Sigmoid colon (tissue), 4 donors: Measurements from ENCODE around the gene COL15A1.

Experiments used
- POLR2AphosphoS5 ChIP-seq, 4 donors: sonication (generic); formaldehyde crosslinking; IDR thresholded peaks; one replicate each; pipeline ENCODE4 v1.6.1; 2017; ENCODE audit warnings: antibody characterized with exemption in 4 of 4
- TF ChIP-seq, protein P1 (sequence below), 4 experiments: fragments of 450-650 bp in 3 of 4; fragments of 200-600 bp in 1 of 4; IDR thresholded peaks; one replicate each; pipeline ENCODE4 v1.5.1; 2016 to 2019; ENCODE audit warnings: antibody characterized with exemption in 4 of 4, mild to moderate bottlenecking in 3 of 4, moderate library complexity in 2 of 4

DNA sequence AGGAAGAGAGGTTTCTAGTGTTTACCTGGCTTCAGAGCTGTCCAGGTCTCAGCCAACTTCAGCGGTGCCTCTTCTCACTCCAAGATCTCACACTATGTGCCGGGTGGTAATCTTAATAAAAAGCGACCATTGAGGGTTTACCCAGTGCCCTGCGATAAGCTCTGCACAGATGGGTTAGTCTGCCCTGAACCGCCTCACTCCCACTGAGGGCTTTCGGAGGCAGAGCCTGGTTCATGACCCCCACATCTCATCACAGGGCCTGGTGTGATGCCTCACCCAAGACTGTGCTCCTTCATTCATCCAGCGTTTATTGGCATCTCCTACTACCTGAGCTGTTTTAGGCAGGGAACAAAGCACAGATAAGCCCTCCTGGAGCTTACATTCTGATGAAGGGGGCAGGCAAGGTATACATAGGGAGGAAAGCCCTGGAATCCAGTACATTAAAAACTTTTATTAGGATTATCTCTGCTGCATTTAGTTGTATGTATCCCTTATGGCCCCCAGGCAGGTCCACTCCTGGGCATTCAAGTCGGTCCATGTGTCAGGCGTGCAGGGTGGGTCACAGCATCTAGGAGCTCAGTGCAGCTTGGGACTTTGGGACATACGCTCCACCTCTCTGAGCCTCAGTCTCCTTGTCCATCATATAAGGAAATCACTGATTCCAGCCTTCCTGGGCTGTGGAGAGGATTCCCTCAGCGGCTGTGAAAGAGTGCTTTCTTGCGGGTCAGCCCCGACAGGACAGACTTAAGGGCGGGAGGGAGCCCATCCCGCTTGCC lies 613 bp upstream of the COL15A1 start:
- TF ChIP-seq, protein P1, sequence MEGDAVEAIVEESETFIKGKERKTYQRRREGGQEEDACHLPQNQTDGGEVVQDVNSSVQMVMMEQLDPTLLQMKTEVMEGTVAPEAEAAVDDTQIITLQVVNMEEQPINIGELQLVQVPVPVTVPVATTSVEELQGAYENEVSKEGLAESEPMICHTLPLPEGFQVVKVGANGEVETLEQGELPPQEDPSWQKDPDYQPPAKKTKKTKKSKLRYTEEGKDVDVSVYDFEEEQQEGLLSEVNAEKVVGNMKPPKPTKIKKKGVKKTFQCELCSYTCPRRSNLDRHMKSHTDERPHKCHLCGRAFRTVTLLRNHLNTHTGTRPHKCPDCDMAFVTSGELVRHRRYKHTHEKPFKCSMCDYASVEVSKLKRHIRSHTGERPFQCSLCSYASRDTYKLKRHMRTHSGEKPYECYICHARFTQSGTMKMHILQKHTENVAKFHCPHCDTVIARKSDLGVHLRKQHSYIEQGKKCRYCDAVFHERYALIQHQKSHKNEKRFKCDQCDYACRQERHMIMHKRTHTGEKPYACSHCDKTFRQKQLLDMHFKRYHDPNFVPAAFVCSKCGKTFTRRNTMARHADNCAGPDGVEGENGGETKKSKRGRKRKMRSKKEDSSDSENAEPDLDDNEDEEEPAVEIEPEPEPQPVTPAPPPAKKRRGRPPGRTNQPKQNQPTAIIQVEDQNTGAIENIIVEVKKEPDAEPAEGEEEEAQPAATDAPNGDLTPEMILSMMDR (IDR thresholded peaks at IDR 0.05): no peak
- TF ChIP-seq POLR2AphosphoS5 (IDR thresholded peaks at IDR 0.05): peak in 2 of 4 donors; percentile 5 to 39
